Neural crest cell (in vitro differentiated cells): ENCODE results near the gene DDX3X. TPM values are rescaled to one million over a fixed set of nuclear protein-coding genes. Genes with fewer than 3 reads are reported as not detected.

Source experiments
- DNase-seq: peaks from one replicate; pipeline ENCODE4 v3.0.0; 2021; ENCODE audit warnings: low read depth, mixed read lengths, low spot score
- H3K27ac Mint-ChIP-seq: one replicate; pipeline ENCODE4 v1.8.0; 2021; ENCODE audit warnings: mild to moderate bottlenecking, mixed read lengths; ENCODE audit not compliant: unreplicated experiment
- H3K27me3 Mint-ChIP-seq: 2 replicates; pipeline ENCODE4 v1.8.0; 2021; ENCODE audit warnings: low read depth, mild to moderate bottlenecking, mixed read lengths
- H3K36me3 Mint-ChIP-seq: 2 replicates; pipeline ENCODE4 v1.8.0; 2021; ENCODE audit warnings: low read depth, mild to moderate bottlenecking, mixed read lengths
- H3K4me1 Mint-ChIP-seq: 2 replicates; pipeline ENCODE4 v1.8.0; 2021; ENCODE audit warnings: mixed read lengths
- H3K4me3 Mint-ChIP-seq: one replicate; pipeline ENCODE4 v1.8.0; 2021; ENCODE audit warnings: mild to moderate bottlenecking, mixed read lengths
- H3K9me3 Mint-ChIP-seq: 2 replicates; pipeline ENCODE4 v1.8.0; 2021; ENCODE audit warnings: mixed read lengths
- CTCF ChIP-seq: fragments of 200-600 bp; sonication (generic); conservative IDR thresholded peaks from 2 replicates; pipeline ENCODE4 v1.5.0; 2021; ENCODE audit warnings: antibody characterized with exemption, mild to moderate bottlenecking
- total RNA-seq: library from RNA; stranded (reverse); gene quantifications from 2 replicates; pipeline ENCODE4 v1.2.1, GENCODE V29; 2021

Gene DDX3X
- total RNA-seq, 1 donor from 2014 or later = 300 TPM

GRCh38 chrX:41300758-41301437 is 33.1 kb upstream of the DDX3X start:
- no peak for DNase-seq
- Mint-ChIP-seq H3K9me3 (peaks cover 3% of the 10 kb centered on the region), H3K4me3 (no peak overlapping the region), H3K36me3 (no peaks in the 10 kb centered on the region), H3K27ac (no peak overlapping the region), H3K27me3 (no peaks in the 10 kb centered on the region), H3K4me1 (peaks cover 5% of the 10 kb centered on the region)
- TF ChIP-seq CTCF = no peak

DNA sequence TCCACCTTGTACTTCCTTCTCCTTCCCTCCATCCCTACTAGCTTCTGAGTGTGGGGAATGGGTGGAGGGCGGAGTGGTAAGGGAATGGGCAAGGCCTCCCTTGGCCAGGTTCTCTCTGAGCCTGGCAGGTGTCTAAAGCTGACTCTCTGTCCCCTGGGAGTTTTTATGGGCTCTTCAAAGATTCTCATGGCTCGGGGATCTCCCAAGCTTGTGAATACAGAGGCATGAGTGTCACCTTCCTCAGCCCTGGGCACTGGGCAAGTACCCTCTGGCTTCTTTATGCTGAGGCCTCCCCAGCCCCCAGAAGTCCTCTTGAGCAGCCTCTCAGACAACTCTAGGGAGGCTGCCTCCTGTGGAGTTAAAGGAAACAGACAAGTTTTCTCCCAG is 32.5 kb upstream of the DDX3X start:
- no peaks in the 10 kb centered on the region for H3K36me3 Mint-ChIP-seq
- H3K27ac Mint-ChIP-seq = no peak overlapping the region
- peaks cover 5% of the 10 kb centered on the region for H3K4me1 Mint-ChIP-seq
- no peak for TF ChIP-seq CTCF
- no peak for DNase-seq
- H3K9me3 Mint-ChIP-seq = peaks cover 3% of the 10 kb centered on the region
- H3K4me3 Mint-ChIP-seq = no peak overlapping the region
- H3K27me3 Mint-ChIP-seq = no peaks in the 10 kb centered on the region

DNA sequence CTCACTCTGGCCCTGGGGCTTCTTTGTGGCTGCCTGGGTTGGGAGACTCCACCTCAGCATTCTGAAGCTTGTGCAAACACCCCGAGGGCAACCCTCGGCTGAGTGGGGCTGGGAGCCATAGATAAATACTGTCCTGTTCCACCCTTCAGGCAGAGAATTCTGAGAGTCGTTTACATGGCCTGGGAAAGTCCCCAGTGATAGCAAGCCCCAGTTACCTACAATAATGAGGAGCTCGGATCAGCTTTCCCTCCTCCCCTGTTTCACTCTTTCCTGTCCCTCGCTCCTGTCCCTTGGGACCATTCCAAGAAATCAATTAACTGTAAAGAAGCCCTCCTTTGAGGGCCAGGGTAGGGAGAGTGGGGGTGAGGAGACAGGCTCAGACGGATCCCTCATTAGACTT is 31.6 kb upstream of the DDX3X start:
- DNase-seq = no peak
- Mint-ChIP-seq H3K27me3 (no peaks in the 10 kb centered on the region), H3K27ac (no peak overlapping the region), H3K4me1 (peaks cover 5% of the 10 kb centered on the region), H3K4me3 (no peak overlapping the region), H3K9me3 (peaks cover 3% of the 10 kb centered on the region), H3K36me3 (no peaks in the 10 kb centered on the region)
- no peak for TF ChIP-seq CTCF

DNA sequence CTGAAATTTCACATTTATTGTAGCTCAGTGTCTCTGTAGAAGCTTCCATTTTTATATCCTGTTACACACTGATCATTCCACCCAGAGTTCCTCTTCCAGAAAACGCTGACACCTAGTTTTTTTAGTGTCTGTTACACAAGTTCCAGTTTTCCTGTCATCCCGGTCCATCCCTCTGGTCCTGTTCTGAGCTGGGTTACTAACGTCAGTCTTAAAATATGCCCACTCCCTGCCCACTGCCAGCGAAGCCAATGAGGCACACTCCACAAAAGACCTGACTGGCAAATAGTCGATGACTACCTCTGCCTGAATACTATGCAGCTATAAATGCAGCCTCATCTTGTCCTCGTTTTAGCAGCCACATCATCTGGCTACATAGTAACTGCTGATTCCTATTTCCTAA is 30.9 kb upstream of the DDX3X start:
- Mint-ChIP-seq H3K4me3 (no peak overlapping the region), H3K4me1 (peaks cover 5% of the 10 kb centered on the region), H3K27ac (no peak overlapping the region), H3K9me3 (peaks cover 3% of the 10 kb centered on the region), H3K27me3 (no peaks in the 10 kb centered on the region), H3K36me3 (no peaks in the 10 kb centered on the region)
- DNase-seq = no peak
- TF ChIP-seq CTCF = no peak

DNA sequence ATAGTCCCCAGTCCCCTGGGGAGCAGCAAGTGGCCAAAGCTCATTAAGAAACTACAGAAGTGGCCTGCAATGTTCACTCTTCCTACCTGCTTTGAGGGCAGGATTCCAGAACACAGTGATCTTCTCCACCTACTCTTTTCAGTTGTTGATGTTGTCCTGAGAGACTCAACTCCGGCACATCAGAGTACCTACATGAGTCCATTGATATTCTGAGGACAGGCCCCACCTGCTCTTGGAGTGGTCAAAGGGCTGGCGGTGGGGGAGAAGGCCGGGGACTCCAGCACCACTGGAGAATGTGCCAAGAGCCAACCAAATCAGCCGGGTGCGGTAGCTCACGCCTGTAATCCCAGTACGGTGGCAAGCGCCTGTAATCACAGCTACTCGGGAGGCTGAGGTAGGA is 29.8 kb upstream of the DDX3X start:
- peaks cover 5% of the 10 kb centered on the region for H3K4me1 Mint-ChIP-seq
- no peaks in the 10 kb centered on the region for H3K36me3 Mint-ChIP-seq
- H3K27me3 Mint-ChIP-seq = no peaks in the 10 kb centered on the region
- H3K27ac Mint-ChIP-seq = no peak overlapping the region
- H3K9me3 Mint-ChIP-seq = peaks cover 3% of the 10 kb centered on the region
- H3K4me3 Mint-ChIP-seq = no peak overlapping the region
- no peak for TF ChIP-seq CTCF
- DNase-seq = no peak
